GM21367 (cell line): ENCODE results near the gene NAA20.

Experiments
- ATAC-seq: cut with Tn5 transposase; IDR thresholded peaks from one replicate; pipeline ENCODE4 v1.9.1; 2021; ENCODE audit not compliant: unreplicated experiment

The NAA20 gene, protein sequence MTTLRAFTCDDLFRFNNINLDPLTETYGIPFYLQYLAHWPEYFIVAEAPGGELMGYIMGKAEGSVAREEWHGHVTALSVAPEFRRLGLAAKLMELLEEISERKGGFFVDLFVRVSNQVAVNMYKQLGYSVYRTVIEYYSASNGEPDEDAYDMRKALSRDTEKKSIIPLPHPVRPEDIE

GRCh38 chr20:20017001-20017843, at the start of gene NAA20:
TSS of gene NAA20 (plus strand) at chr20:20017362. CDS start at chr20:20017397, 35 bp downstream.
- peak; percentile 98 for ATAC-seq

GRCh38 chr20:19967445-19967844, 49.7 kb upstream of the NAA20 start:
- ATAC-seq: no peak

DNA sequence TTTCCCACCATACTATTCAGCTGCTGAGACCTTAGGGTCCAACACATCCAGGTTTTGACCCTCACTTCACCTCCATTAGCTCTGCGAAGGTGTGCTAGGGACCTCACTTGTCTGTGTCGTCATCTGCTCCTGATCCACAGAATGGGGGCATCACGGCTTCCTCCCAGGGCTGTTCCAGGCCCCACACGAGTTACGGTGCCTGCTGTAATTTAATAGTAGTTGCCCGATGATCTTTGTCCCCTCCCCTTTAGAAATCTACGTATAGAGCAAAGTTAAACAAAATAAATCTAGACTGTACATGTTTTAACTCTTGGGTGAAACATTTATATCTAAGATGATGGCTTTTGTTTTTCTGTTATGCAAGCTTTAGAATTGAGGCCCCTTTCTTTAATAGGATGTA, 49.1 kb upstream of the NAA20 start:
- no peak for ATAC-seq

DNA sequence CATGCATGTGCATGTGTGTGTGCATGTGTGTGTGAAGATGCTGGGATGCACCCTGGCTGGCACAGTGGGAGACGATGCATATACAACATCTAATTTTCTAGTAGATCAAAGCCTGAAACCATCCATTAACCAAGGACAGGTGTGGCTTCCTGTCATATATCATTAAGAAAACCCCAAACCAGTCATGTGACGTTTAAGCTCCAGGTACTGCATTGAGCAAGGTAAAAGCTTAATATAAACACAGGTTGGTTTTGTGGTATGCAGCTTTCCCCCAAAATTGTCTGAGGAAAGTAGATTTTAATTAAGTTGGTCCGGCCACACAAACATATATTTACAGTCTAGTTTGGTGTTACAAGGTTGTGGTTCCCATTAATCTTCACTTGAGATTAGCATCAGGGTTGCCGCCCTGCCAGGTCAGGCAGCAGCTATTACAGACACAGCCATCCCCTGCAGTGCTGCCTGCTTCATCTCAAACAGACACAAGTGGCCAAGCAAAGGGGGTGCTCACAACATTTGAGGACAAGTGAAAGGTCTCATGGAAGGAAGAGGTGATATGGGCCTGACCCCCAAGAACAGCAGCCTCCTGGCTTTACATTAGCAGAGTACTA, 48.6 kb upstream of the NAA20 start:
- ATAC-seq: no peak

GRCh38 chr20:19969106-19969505, 48.1 kb upstream of the NAA20 start:
- ATAC-seq: no peak

DNA sequence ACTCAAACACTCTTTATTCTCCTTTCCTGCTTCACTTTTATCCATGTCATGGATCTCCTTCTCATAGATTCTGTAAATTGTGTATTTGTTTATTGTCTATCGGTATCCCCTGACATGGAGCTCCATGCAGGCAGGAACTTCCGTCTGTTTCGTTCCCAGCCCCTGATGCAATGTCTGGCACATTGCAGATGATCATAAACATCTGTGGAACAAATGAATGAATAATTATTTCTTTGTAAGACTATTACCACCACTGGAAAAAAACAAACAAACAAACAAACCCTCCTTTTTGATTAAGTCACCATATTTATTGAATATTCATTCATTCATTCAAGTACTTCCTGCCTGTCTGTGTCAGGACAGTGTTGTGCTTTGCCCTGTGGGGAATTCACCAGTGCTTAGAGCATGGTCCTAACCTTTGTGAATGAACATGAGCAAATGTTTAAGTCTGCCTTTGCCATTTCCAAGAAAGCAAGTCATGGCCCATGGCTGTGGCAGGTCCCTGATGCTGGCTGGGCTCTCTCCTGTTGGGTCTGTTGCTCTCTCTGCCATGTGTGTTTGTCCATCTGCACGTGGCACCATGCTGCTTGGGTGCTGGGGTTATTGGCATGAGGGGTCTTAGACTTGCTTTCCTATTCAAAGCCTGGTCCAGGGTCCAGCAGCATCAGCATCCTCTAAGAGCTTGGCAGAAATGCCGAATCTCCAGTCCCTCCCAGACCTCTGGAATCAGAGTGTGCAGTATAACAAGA, 47.5 kb upstream of the NAA20 start:
- no peak for ATAC-seq

- no peak for ATAC-seq
Observed at GRCh38 chr20:19970256-19970765, 46.9 kb upstream of the NAA20 start.

GRCh38 chr20:19971116-19971515, 46.0 kb upstream of the NAA20 start:
- ATAC-seq: no peak

GRCh38 chr20:19973961-19974629, 43.1 kb upstream of the NAA20 start:
- no peak for ATAC-seq

GRCh38 chr20:19974630-19975435, 42.3 kb upstream of the NAA20 start:
- no peak for ATAC-seq

GRCh38 chr20:19975436-19975799, 41.7 kb upstream of the NAA20 start:
- no peak for ATAC-seq

DNA sequence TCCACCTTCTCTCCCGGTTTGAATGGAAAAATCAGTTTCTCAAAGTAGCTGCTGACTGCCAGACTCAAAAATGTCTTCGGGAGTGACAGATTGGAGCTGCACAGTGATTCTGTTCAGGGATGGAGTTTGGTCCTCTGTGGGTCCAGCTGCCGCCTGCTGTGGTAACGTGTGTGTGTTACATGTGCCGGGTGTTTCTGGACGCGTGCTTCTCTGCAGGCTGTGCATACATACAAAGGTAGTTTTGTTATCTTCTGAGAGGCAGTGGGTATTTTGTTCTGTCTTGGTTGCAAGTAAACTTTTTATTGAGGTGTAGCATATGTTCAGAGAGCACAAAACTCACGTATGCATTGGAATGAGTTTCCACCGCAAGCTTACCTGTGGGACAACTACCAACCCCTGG, 41.3 kb upstream of the NAA20 start:
- ATAC-seq: no peak

DNA sequence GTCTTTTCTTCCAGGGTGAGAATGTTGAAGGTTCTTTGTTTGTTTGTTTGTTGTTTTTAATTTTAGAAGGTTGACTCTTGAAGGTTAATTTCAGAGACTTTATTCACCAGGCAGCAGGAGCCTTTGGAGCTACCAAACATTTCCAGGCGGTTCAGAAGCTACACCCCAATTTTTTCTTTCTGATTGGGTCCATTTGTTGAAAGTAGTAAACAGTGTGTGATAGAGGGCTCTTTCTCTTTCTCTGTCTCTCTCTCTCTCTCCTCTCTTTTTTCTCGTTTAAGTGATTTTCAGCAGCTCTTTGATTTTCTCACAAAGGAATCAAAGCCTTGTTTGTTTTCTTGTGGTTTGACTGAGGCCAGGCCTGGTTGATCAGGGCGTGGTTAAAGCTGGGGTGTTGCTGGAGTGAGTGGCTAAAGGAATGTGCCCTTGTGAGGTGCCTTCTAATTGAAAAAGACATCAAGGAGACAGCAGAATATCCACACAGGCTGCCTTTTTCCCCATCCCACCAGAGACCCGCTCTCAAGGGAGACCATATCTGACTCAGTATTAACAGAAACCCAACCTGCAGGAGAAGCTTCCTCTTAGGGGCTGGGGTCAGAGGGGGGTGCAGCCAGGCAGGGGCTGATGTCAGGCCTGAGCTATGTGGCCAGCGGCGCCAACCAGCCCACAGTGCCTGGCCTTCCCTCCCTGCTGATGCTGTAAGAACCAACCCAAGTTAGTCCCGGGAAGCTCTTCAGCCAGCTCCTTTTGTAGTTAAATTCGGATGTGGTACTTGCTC, 40.4 kb upstream of the NAA20 start:
- ATAC-seq: no peak

DNA sequence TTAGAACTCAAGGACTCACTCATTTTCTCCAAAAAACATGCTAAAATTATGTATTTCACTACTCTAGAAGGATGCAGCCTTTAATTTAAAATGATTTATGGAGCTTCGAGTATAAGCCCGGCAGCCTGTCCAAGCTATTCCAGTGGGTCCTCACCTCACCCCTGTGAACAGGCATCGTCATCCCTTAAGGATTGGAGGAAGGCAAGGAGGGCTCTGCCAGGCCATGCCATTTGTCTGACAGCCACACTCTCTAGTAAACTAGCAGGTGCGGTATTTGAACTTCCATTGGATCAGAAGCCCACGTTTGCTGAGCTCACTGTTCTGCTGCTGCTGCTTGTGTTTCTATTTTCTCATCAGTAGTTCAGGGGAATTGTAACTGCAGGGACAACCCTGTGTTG, 39.8 kb upstream of the NAA20 start:
- ATAC-seq: no peak

GRCh38 chr20:19978511-19979210, 38.5 kb upstream of the NAA20 start:
- ATAC-seq: no peak

- no peak for ATAC-seq
Observed at GRCh38 chr20:19981031-19981451, 36.1 kb upstream of the NAA20 start.

DNA sequence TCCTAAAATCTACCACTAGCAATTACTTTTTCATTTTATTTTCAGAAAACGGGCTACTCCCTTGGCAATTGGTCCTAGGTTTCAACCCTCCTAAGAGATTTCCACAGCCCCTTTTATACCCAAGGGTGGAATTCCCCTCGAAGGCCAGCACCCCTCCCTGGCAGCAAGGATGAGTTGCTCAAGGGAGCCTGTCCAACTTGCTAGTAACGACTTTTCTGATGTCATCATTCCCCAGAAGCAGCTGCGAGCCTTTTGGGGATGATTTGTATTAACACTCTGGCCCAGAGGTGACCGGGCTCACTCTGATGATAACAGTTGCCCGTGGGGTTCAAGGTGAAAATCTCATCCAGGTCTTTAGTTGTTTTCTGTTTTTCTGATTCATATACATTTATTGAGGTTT, 30.7 kb upstream of the NAA20 start:
- ATAC-seq: no peak

DNA sequence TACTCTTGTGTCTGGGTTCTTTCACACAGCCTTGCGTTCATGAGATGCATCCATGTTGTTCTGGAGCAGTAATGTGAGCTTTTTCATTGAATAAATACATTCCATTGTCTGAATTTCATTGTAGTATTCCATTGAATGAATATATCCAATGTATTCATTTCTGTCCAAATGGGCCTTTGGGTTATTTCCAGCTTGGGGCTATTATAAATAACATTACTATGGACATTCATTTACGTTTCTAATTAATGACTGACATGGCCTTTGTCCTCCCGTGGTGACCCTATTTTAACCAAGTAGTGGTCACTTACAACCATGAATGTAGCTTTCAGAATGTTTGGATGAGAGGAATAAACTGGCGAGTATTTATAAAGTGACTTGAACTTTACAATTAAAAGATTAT, 30.1 kb upstream of the NAA20 start:
- ATAC-seq: no peak

DNA sequence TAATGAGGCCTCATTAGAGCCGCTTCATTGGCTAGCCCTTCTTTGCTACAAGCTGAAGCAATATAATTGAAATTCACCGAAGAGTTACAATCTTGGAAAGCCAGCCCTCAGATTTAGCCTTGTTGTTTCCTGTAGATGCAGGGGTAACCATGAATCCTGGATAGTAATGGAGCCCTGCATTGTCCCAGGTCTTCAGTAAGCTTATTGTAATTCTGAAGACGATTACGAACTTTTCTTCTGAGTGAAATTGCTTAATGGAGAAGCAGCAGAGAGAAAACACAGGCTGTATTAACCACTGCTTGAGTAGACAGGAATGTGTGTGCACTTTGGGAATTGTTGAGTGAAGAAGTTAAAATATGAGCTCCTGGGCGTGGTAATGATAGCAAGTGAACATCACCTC, 26.3 kb upstream of the NAA20 start:
- no peak for ATAC-seq
